SK-N-SH treated with all-trans-retinoic acid at 6 μM for 48 hours (cell line): Measurements from ENCODE around the gene SRA1.

Experiments used
- ATAC-seq: fragments of 200-7000 bp; cut with Tn5 transposase; 3 replicates; pipeline ENCODE4 v1.9.1; 2020; ENCODE audit warnings: mild to moderate bottlenecking, moderate library complexity
- ARNTL ChIP-seq: fragments of 450-650 bp; formaldehyde crosslinking; IDR thresholded peaks from 2 replicates; pipeline ENCODE4 v1.5.0; 2020; ENCODE audit warnings: low read depth, mild to moderate bottlenecking, moderate library complexity, borderline replicate concordance
- BACH2 ChIP-seq: fragments of 250-450 bp; sonication (Bioruptor Pico); IDR thresholded peaks from 2 replicates; pipeline ENCODE4 v1.9.0; 2021; ENCODE audit warnings: mild to moderate bottlenecking, borderline replicate concordance
- CREB5 ChIP-seq: fragments of 250-450 bp; sonication (Bioruptor Pico); IDR thresholded peaks from 2 replicates; pipeline ENCODE4 v1.5.1; 2020; ENCODE audit warnings: low read depth, mild to moderate bottlenecking, moderate library complexity
- CSDC2 ChIP-seq: fragments of 250-450 bp; sonication (Bioruptor Pico); IDR thresholded peaks from 2 replicates; pipeline ENCODE4 v1.5.0; 2020; ENCODE audit warnings: mild to moderate bottlenecking, moderate library complexity
- CSRNP3 ChIP-seq: fragments of 250-450 bp; sonication (Bioruptor Pico); IDR thresholded peaks from 2 replicates; pipeline ENCODE4 v1.5.1; 2021; ENCODE audit warnings: mild to moderate bottlenecking, moderate library complexity
- ESRRG ChIP-seq: fragments of 250-450 bp; sonication (Bioruptor Pico); IDR thresholded peaks from 2 replicates; pipeline ENCODE4 v1.6.1; 2021; ENCODE audit warnings: mild to moderate bottlenecking
- GLIS3 ChIP-seq: fragments of 250-450 bp; sonication (Bioruptor Pico); IDR thresholded peaks from 2 replicates; pipeline ENCODE4 v1.5.0; 2020; ENCODE audit warnings: mild to moderate bottlenecking, moderate library complexity
- OSR1 ChIP-seq: fragments of 250-450 bp; sonication (Bioruptor Pico); IDR thresholded peaks from 2 replicates; pipeline ENCODE4 v1.8.0; 2022; ENCODE audit warnings: moderate library complexity, mild to moderate bottlenecking, inconsistent platforms
- PATZ1 ChIP-seq: fragments of 250-450 bp; sonication (Bioruptor Pico); IDR thresholded peaks from 2 replicates; pipeline ENCODE4 v1.8.0; 2020; ENCODE audit warnings: mild to moderate bottlenecking, moderate library complexity, borderline replicate concordance
- POU6F1 ChIP-seq: fragments of 250-450 bp; sonication (Bioruptor Pico); IDR thresholded peaks from 2 replicates; pipeline ENCODE4 v1.8.0; 2021; ENCODE audit warnings: low read depth, mild to moderate bottlenecking, moderate library complexity, borderline replicate concordance
- PPARA ChIP-seq: fragments of 250-450 bp; sonication (Bioruptor Pico); IDR thresholded peaks from 2 replicates; pipeline ENCODE4 v1.5.0; 2020; ENCODE audit warnings: mild to moderate bottlenecking, borderline replicate concordance
- RARB ChIP-seq: fragments of 250-450 bp; sonication (Bioruptor Pico); IDR thresholded peaks from 2 replicates; pipeline ENCODE4 v1.8.0; 2021; ENCODE audit warnings: mild to moderate bottlenecking, moderate library complexity
- SNAI2 ChIP-seq: fragments of 250-450 bp; sonication (Bioruptor Pico); IDR thresholded peaks from 2 replicates; pipeline ENCODE4 v1.5.0; 2020; ENCODE audit warnings: mild to moderate bottlenecking, moderate library complexity
- TCF4 ChIP-seq: fragments of 250-450 bp; sonication (Bioruptor Pico); IDR thresholded peaks from 2 replicates; pipeline ENCODE4 v1.8.0; 2021; ENCODE audit warnings: mild to moderate bottlenecking, moderate library complexity, borderline replicate concordance
- TOX ChIP-seq: fragments of 250-450 bp; sonication (Bioruptor Pico); IDR thresholded peaks from 2 replicates; pipeline ENCODE4 v1.8.0; 2021; ENCODE audit warnings: mild to moderate bottlenecking, moderate library complexity, borderline replicate concordance
- TSHZ2 ChIP-seq: fragments of 250-450 bp; sonication (Bioruptor Pico); IDR thresholded peaks from 2 replicates; pipeline ENCODE4 v1.5.0; 2020; ENCODE audit warnings: mild to moderate bottlenecking, moderate library complexity
- ZC3H10 ChIP-seq: fragments of 250-450 bp; sonication (Bioruptor Pico); IDR thresholded peaks from 2 replicates; pipeline ENCODE4 v1.5.1; 2021; ENCODE audit warnings: mild to moderate bottlenecking, moderate library complexity
- ZFP30 ChIP-seq: fragments of 450-650 bp; formaldehyde crosslinking; IDR thresholded peaks from 2 replicates; pipeline ENCODE4 v1.5.0; 2022; ENCODE audit warnings: mild to moderate bottlenecking, moderate library complexity
- ZNF565 ChIP-seq: fragments of 450-650 bp; formaldehyde crosslinking; conservative IDR thresholded peaks from 2 replicates; pipeline ENCODE4 v1.5.0; 2020; ENCODE audit warnings: low read depth, mild to moderate bottlenecking, moderate library complexity
- ZNF70 ChIP-seq: fragments of 450-650 bp; formaldehyde crosslinking; IDR thresholded peaks from 2 replicates; pipeline ENCODE4 v1.5.0; 2020; ENCODE audit warnings: mild to moderate bottlenecking, moderate library complexity
- ZNF8 ChIP-seq: fragments of 450-650 bp; formaldehyde crosslinking; IDR thresholded peaks from 2 replicates; pipeline ENCODE4 v1.5.0; 2020; ENCODE audit warnings: mild to moderate bottlenecking, moderate library complexity

Gene SRA1

GRCh38 chr5:140513124-140513523, 44.1 kb downstream of the SRA1 start (continued):
- TF ChIP-seq POU6F1 (CRISPR knock-in tag) (no peak), ESRRG (CRISPR knock-in tag) (no peak), TSHZ2 (no peak), GLIS3 (no peak)
- TF ChIP-seq, all 23 proteins: peak for 0

GRCh38 chr5:140509898-140510297, 47.4 kb downstream of the SRA1 start:
- TF ChIP-seq TOX (CRISPR knock-in tag) (no peak), ZFP30 (CRISPR knock-in tag) (no peak), RARB (CRISPR knock-in tag) (no peak), PATZ1 (CRISPR knock-in tag) (no peak), ZC3H10 (CRISPR knock-in tag) (no peak), GLIS3 (no peak), ZNF8 (no peak)
- no peak for ATAC-seq

GRCh38 chr5:140502834-140503233, 54.4 kb downstream of the SRA1 start:
- no peak for ATAC-seq
- TF ChIP-seq TOX (CRISPR knock-in tag) (no peak), OSR1 (CRISPR knock-in tag) (no peak), TSHZ2 (no peak), SNAI2 (CRISPR knock-in tag) (no peak), BACH2 (CRISPR knock-in tag) (no peak), CSRNP3 (CRISPR knock-in tag) (no peak), ZNF8 (no peak), POU6F1 (CRISPR knock-in tag) (no peak), CSDC2 (CRISPR knock-in tag) (no peak), ZFP30 (CRISPR knock-in tag) (no peak), TCF4 (CRISPR knock-in tag) (no peak), CREB5 (CRISPR knock-in tag) (no peak), PATZ1 (CRISPR knock-in tag) (no peak), ZNF70 (CRISPR knock-in tag) (no peak), ZNF565 (no peak), PPARA (CRISPR knock-in tag) (no peak), ARNTL (CRISPR knock-in tag) (no peak)
